Measurements from ENCODE around the gene LRRFIP1.

GRCh38 chr2:237618449-237618848 lies 8.9 kb upstream of the LRRFIP1 start:
- TF ChIP-seq POLR2A (IDR thresholded peaks at IDR 0.05) (no peak), CTCF (IDR thresholded peaks at IDR 0.05) (no peak)

Data from adrenal gland (tissue), 5 donors.